Activated naive CD4-positive, alpha-beta T cell treated with anti-CD3 and anti-CD28 coated beads, Interleukin-2, amount 10 ng/mL, durations not matched to agents 7 days and 5 days (primary cell): ENCODE data around the gene MGAT5B.

Experiments used
- CTCF ChIA-PET: fragments of 350-600 bp; sonication (Branson Sonifier 250); formaldehyde crosslinking; loops from one replicate; lab custom pipeline; 2021; ENCODE audit warnings: antibody characterized with exemption; lab: Charles Lee
- DNase-seq: peaks from one replicate; pipeline ENCODE4 v3.0.0-alpha.2; 2020
- H3K27ac Mint-ChIP-seq: one replicate; pipeline ENCODE4 v1.8.0; 2021; ENCODE audit warnings: mild to moderate bottlenecking, moderate library complexity, mixed read lengths
- H3K27me3 Mint-ChIP-seq: one replicate; pipeline ENCODE4 v1.8.0; 2021; ENCODE audit warnings: mild to moderate bottlenecking, mixed read lengths
- H3K36me3 Mint-ChIP-seq: one replicate; pipeline ENCODE4 v1.8.0; 2021; ENCODE audit warnings: mixed read lengths
- H3K4me1 Mint-ChIP-seq: one replicate; pipeline ENCODE4 v1.8.0; 2021; ENCODE audit warnings: mixed read lengths
- H3K4me3 Mint-ChIP-seq: one replicate; pipeline ENCODE4 v1.8.0; 2021; ENCODE audit warnings: mild to moderate bottlenecking, moderate library complexity, mixed read lengths
- H3K9me3 Mint-ChIP-seq: one replicate; pipeline ENCODE4 v1.8.0; 2021; ENCODE audit warnings: mixed read lengths

The MGAT5B gene

GRCh38 chr17:76892329-76892728, 24.1 kb downstream of the MGAT5B start:
- Mint-ChIP-seq H3K4me1 (no peaks in the 10 kb centered on the region), H3K9me3 (no peaks in the 10 kb centered on the region), H3K36me3 (no peaks in the 10 kb centered on the region), H3K4me3 (no peak overlapping the region), H3K27ac (no peak overlapping the region), H3K27me3 (no peaks in the 10 kb centered on the region)
- CTCF ChIA-PET: no interaction called here
- DNase-seq: no peak

DNA sequence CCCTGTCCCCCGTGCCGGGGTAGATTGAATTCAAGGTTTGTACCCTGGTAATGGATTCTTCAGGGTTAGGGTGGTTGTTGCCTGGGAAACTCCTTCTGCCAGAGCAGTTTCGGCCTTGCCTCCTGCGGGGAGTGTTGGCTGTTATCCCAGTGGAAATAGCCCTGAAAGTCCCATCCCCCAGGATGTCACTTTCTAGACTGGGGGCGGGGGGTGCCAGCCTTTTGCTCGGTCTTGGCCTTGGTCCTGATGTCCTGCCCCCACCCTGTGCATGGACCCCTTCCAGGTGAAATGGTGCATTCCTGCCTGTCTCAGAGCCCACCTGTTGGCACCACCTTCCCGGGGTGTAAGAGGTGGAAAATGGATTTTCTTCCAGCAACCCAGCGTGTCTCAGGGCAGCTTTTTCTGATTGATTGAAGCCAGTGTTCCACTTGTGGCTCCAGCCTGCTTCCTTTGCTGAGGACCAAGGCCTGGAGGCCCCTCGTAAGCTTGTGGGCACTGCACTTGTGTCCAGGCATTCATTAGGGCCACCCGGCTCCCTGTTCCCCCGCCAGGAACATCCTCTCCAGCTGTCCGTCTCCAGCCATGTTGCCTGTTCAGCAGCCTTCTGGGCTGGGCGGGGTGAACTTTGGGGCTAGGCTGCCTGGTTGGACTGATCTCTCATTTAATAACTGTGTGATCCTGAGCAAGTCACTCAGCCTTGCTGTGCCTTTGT, 25.6 kb downstream of the MGAT5B start:
- Mint-ChIP-seq H3K9me3 (no peaks in the 10 kb centered on the region), H3K4me3 (no peak overlapping the region), H3K4me1 (no peaks in the 10 kb centered on the region), H3K27me3 (no peaks in the 10 kb centered on the region), H3K27ac (no peak overlapping the region), H3K36me3 (no peaks in the 10 kb centered on the region)
- no peak for DNase-seq
- CTCF ChIA-PET: interaction anchor here (1.3 kb wide), 1 partner anchor 26 kb away, joined by 4 read pairs; no protein-coding TSS in a partner anchor

- no peaks in the 10 kb centered on the region for H3K27me3 Mint-ChIP-seq
- CTCF ChIA-PET: interaction anchor here (1.3 kb wide), 1 partner anchor 27 kb away, joined by 4 read pairs; no protein-coding TSS in a partner anchor
- H3K27ac Mint-ChIP-seq: no peak overlapping the region
- H3K36me3 Mint-ChIP-seq: no peaks in the 10 kb centered on the region
- no peaks in the 10 kb centered on the region for H3K4me1 Mint-ChIP-seq
- H3K4me3 Mint-ChIP-seq: no peak overlapping the region
- H3K9me3 Mint-ChIP-seq: no peaks in the 10 kb centered on the region
- no peak for DNase-seq
Observed at GRCh38 chr17:76894842-76895241, 26.6 kb downstream of the MGAT5B start.

DNA sequence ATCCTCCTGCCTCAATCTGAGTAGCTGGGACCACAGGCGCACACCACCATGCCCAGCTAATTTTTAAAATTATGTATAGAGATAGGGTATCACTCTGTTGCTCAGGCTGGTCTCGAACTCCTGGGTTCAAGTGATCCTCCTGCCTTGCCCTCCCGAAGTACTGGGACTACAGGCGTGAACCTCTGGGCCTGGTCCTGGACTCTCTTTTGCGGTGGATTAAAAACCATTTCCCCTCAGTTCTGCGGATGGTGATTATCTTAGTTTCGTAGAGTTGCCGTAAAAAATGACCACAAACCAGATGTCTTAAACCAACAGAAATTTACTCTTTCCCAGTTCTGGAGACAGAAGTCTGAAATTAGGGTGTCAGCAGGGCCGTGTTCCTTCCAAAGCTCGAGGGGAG, 28.8 kb downstream of the MGAT5B start:
- H3K27ac Mint-ChIP-seq: no peak overlapping the region
- CTCF ChIA-PET: no interaction called here
- H3K4me3 Mint-ChIP-seq: no peak overlapping the region
- DNase-seq: no peak
- no peaks in the 10 kb centered on the region for H3K27me3 Mint-ChIP-seq
- no peaks in the 10 kb centered on the region for H3K9me3 Mint-ChIP-seq
- H3K36me3 Mint-ChIP-seq: no peaks in the 10 kb centered on the region
- H3K4me1 Mint-ChIP-seq: no peaks in the 10 kb centered on the region

DNA sequence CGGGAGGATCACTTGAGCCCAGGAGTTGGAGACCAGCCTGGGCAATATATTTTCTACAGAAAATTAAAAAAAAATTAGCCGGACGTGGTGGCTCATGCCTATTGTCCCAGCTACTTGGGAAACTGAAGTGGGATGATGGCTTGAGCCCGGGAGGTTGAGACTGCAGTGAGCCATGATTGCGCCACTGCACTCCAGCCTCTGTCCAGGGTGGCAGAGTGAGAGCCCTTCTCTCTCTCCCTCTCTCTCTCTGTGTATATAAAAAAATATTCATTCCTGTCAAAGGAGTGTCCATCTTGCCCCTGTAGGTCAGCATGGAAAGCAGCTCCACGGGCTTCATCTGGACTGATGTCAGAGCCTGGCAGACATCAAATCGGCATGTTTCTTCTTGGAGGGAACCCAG, 31.2 kb downstream of the MGAT5B start:
- no peaks in the 10 kb centered on the region for H3K36me3 Mint-ChIP-seq
- CTCF ChIA-PET: no interaction called here
- no peak overlapping the region for H3K4me3 Mint-ChIP-seq
- no peak for DNase-seq
- H3K9me3 Mint-ChIP-seq: no peaks in the 10 kb centered on the region
- no peak overlapping the region for H3K27ac Mint-ChIP-seq
- no peaks in the 10 kb centered on the region for H3K4me1 Mint-ChIP-seq
- H3K27me3 Mint-ChIP-seq: no peaks in the 10 kb centered on the region

GRCh38 chr17:76900723-76901122, 32.5 kb downstream of the MGAT5B start:
- H3K4me3 Mint-ChIP-seq: no peak overlapping the region
- H3K36me3 Mint-ChIP-seq: no peaks in the 10 kb centered on the region
- no peaks in the 10 kb centered on the region for H3K4me1 Mint-ChIP-seq
- no peaks in the 10 kb centered on the region for H3K27me3 Mint-ChIP-seq
- no peak for DNase-seq
- peak overlapping the region; percentile 69 for H3K27ac Mint-ChIP-seq
- no peaks in the 10 kb centered on the region for H3K9me3 Mint-ChIP-seq
- CTCF ChIA-PET: no interaction called here

- CTCF ChIA-PET: no interaction called here
- Mint-ChIP-seq H3K4me3 (no peak overlapping the region), H3K9me3 (no peaks in the 10 kb centered on the region), H3K36me3 (no peaks in the 10 kb centered on the region), H3K27ac (no peak overlapping the region), H3K4me1 (no peaks in the 10 kb centered on the region), H3K27me3 (no peaks in the 10 kb centered on the region)
- no peak for DNase-seq
Observed at GRCh38 chr17:76901542-76902197, 33.5 kb downstream of the MGAT5B start.

GRCh38 chr17:76902476-76902875, 34.3 kb downstream of the MGAT5B start:
- CTCF ChIA-PET: no interaction called here
- no peak for DNase-seq
- no peaks in the 10 kb centered on the region for H3K9me3 Mint-ChIP-seq
- no peak overlapping the region for H3K27ac Mint-ChIP-seq
- no peaks in the 10 kb centered on the region for H3K4me1 Mint-ChIP-seq
- H3K27me3 Mint-ChIP-seq: no peaks in the 10 kb centered on the region
- H3K36me3 Mint-ChIP-seq: no peaks in the 10 kb centered on the region
- H3K4me3 Mint-ChIP-seq: no peak overlapping the region

GRCh38 chr17:76903631-76904030, 35.4 kb downstream of the MGAT5B start:
- no peaks in the 10 kb centered on the region for H3K9me3 Mint-ChIP-seq
- no peak overlapping the region for H3K4me3 Mint-ChIP-seq
- CTCF ChIA-PET: no interaction called here
- DNase-seq: no peak
- H3K27ac Mint-ChIP-seq: no peak overlapping the region
- no peaks in the 10 kb centered on the region for H3K36me3 Mint-ChIP-seq
- H3K27me3 Mint-ChIP-seq: no peaks in the 10 kb centered on the region
- H3K4me1 Mint-ChIP-seq: no peaks in the 10 kb centered on the region

- Mint-ChIP-seq H3K4me3 (no peak overlapping the region), H3K27me3 (no peaks in the 10 kb centered on the region), H3K36me3 (no peaks in the 10 kb centered on the region), H3K4me1 (no peaks in the 10 kb centered on the region), H3K27ac (no peak overlapping the region), H3K9me3 (no peaks in the 10 kb centered on the region)
- DNase-seq: no peak
- CTCF ChIA-PET: no interaction called here
Observed at GRCh38 chr17:76904116-76904515, 35.9 kb downstream of the MGAT5B start.

- CTCF ChIA-PET: no interaction called here
- H3K9me3 Mint-ChIP-seq: no peaks in the 10 kb centered on the region
Observed at GRCh38 chr17:76905036-76905435, 36.8 kb downstream of the MGAT5B start.

GRCh38 chr17:76905836-76906235, 37.6 kb downstream of the MGAT5B start:
- no peak for DNase-seq
- no peaks in the 10 kb centered on the region for H3K4me1 Mint-ChIP-seq
- peaks cover 7% of the 10 kb centered on the region for H3K27me3 Mint-ChIP-seq
- H3K27ac Mint-ChIP-seq: no peak overlapping the region
- CTCF ChIA-PET: no interaction called here
- H3K4me3 Mint-ChIP-seq: no peak overlapping the region
- no peaks in the 10 kb centered on the region for H3K36me3 Mint-ChIP-seq
- no peaks in the 10 kb centered on the region for H3K9me3 Mint-ChIP-seq

More at GRCh38 chr17:76905036-76905435, 36.8 kb downstream of the MGAT5B start:
- no peaks in the 10 kb centered on the region for H3K4me1 Mint-ChIP-seq
- H3K4me3 Mint-ChIP-seq: no peak overlapping the region
- no peak overlapping the region for H3K27ac Mint-ChIP-seq
- H3K36me3 Mint-ChIP-seq: no peaks in the 10 kb centered on the region
- no peak for DNase-seq
- H3K27me3 Mint-ChIP-seq: peaks cover 7% of the 10 kb centered on the region

DNA sequence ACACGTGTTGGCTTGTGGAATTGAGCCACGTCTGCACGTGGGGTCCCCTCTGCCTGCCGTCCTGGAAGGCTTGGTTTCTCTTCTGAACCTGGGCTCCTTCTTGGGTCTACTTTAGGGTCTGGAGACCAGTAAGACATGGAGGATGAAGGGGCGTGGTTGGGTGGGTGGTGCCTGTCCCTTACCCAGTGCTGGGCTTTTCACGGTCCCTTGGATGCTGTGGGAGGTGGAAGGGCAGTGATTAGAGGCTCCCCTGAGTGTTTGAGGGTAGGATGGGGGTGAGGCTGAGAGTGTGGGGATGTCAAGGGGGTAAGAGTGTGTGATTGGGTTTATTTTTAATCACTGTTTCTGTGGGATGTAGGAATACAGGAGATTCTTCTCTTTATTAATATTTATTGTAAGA, 38.3 kb downstream of the MGAT5B start:
- Mint-ChIP-seq H3K27me3 (peaks cover 7% of the 10 kb centered on the region), H3K9me3 (no peaks in the 10 kb centered on the region), H3K4me3 (no peak overlapping the region), H3K36me3 (no peaks in the 10 kb centered on the region), H3K4me1 (no peaks in the 10 kb centered on the region), H3K27ac (no peak overlapping the region)
- DNase-seq: no peak
- CTCF ChIA-PET: no interaction called here

GRCh38 chr17:76907352-76907751, 39.1 kb downstream of the MGAT5B start:
- no peaks in the 10 kb centered on the region for H3K9me3 Mint-ChIP-seq
- CTCF ChIA-PET: no interaction called here
- no peak overlapping the region for H3K4me3 Mint-ChIP-seq
- peaks cover 12% of the 10 kb centered on the region for H3K27me3 Mint-ChIP-seq
- no peak for DNase-seq
- no peaks in the 10 kb centered on the region for H3K4me1 Mint-ChIP-seq
- no peak overlapping the region for H3K27ac Mint-ChIP-seq
- H3K36me3 Mint-ChIP-seq: no peaks in the 10 kb centered on the region
